Measurements from ENCODE around the gene EPS15. TPM values are rescaled to one million over a fixed set of nuclear protein-coding genes. Genes with fewer than 3 reads are reported as not detected.

The EPS15 gene
- total RNA-seq, 1 experiment from 2014 or later: 37.1 TPM

GRCh38 chr1:51444096-51444495 is 75.0 kb downstream of the EPS15 start (continued):
- TF ChIP-seq, protein P1, sequence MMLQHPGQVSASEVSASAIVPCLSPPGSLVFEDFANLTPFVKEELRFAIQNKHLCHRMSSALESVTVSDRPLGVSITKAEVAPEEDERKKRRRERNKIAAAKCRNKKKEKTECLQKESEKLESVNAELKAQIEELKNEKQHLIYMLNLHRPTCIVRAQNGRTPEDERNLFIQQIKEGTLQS (CRISPR knock-in tag; conservative IDR thresholded peaks at IDR 0.05): no peak
- TF ChIP-seq TCF7 (CRISPR knock-in tag; IDR thresholded peaks at IDR 0.05; ENCODE audit: low read depth): no peak
- TF ChIP-seq, protein P2, sequence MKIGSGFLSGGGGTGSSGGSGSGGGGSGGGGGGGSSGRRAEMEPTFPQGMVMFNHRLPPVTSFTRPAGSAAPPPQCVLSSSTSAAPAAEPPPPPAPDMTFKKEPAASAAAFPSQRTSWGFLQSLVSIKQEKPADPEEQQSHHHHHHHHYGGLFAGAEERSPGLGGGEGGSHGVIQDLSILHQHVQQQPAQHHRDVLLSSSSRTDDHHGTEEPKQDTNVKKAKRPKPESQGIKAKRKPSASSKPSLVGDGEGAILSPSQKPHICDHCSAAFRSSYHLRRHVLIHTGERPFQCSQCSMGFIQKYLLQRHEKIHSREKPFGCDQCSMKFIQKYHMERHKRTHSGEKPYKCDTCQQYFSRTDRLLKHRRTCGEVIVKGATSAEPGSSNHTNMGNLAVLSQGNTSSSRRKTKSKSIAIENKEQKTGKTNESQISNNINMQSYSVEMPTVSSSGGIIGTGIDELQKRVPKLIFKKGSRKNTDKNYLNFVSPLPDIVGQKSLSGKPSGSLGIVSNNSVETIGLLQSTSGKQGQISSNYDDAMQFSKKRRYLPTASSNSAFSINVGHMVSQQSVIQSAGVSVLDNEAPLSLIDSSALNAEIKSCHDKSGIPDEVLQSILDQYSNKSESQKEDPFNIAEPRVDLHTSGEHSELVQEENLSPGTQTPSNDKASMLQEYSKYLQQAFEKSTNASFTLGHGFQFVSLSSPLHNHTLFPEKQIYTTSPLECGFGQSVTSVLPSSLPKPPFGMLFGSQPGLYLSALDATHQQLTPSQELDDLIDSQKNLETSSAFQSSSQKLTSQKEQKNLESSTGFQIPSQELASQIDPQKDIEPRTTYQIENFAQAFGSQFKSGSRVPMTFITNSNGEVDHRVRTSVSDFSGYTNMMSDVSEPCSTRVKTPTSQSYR (CRISPR knock-in tag; IDR thresholded peaks at IDR 0.05): no peak
- TF ChIP-seq PRRX2 (CRISPR knock-in tag; IDR thresholded peaks at IDR 0.05): no peak
- TF ChIP-seq, protein P3, sequence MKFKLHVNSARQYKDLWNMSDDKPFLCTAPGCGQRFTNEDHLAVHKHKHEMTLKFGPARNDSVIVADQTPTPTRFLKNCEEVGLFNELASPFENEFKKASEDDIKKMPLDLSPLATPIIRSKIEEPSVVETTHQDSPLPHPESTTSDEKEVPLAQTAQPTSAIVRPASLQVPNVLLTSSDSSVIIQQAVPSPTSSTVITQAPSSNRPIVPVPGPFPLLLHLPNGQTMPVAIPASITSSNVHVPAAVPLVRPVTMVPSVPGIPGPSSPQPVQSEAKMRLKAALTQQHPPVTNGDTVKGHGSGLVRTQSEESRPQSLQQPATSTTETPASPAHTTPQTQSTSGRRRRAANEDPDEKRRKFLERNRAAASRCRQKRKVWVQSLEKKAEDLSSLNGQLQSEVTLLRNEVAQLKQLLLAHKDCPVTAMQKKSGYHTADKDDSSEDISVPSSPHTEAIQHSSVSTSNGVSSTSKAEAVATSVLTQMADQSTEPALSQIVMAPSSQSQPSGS (CRISPR knock-in tag; IDR thresholded peaks at IDR 0.05; ENCODE audit: borderline replicate concordance, low read depth): no peak

DNA sequence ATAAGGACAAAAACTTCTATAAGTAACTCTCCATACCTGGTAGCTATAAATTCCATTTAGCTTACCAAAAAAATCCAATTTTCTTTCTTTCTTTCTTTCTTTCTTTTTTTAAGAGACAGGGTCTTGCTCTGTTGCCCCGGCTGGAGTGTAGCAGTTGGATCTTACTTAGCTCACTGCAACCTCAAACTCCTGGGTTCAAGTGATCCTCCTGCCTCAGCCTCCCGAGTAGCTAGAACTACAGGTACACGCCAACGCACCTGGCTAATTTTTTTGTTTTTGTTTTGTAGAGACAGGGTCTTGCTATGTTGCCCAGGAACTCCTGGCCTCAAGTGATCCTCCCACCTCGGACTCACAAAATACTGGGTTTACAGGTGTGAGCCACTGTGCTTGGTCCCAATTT is 75.5 kb downstream of the EPS15 start:
- Mint-ChIP-seq H3K27ac (no peak overlapping the region), H3K36me3 (peaks cover 11% of the 10 kb centered on the region), H3K4me1 (no peaks in the 10 kb centered on the region), H3K27me3 (ENCODE audit: low read depth) (no peaks in the 10 kb centered on the region), H3K9me3 (no peaks in the 10 kb centered on the region), H3K4me3 (no peak overlapping the region)
- TF ChIP-seq FOXJ3 (CRISPR knock-in tag; IDR thresholded peaks at IDR 0.05; ENCODE audit: borderline replicate concordance) (no peak), ZNF512 (CRISPR knock-in tag; IDR thresholded peaks at IDR 0.05; ENCODE audit: borderline replicate concordance) (no peak), E2F4 (CRISPR knock-in tag; IDR thresholded peaks at IDR 0.05; ENCODE audit: borderline replicate concordance, low read depth) (no peak), MYBL2 (CRISPR knock-in tag; IDR thresholded peaks at IDR 0.05) (no peak), ZNF219 (CRISPR knock-in tag; IDR thresholded peaks at IDR 0.05; ENCODE audit: borderline replicate concordance) (no peak), IRF1 (CRISPR knock-in tag; IDR thresholded peaks at IDR 0.05) (no peak), JUN (CRISPR knock-in tag; IDR thresholded peaks at IDR 0.05) (no peak), ZNF121 (CRISPR knock-in tag; IDR thresholded peaks at IDR 0.05) (peak; percentile 69; the same call in 1 of the 2 replicates)
- TF ChIP-seq, protein P3 (CRISPR knock-in tag; IDR thresholded peaks at IDR 0.05; ENCODE audit: borderline replicate concordance, low read depth): no peak
- ChIA-PET POLR2A (no interaction called here), CTCF (no interaction called here)
- no peak for ATAC-seq
- no peak for DNase-seq (ENCODE audit: low spot score)

DNA sequence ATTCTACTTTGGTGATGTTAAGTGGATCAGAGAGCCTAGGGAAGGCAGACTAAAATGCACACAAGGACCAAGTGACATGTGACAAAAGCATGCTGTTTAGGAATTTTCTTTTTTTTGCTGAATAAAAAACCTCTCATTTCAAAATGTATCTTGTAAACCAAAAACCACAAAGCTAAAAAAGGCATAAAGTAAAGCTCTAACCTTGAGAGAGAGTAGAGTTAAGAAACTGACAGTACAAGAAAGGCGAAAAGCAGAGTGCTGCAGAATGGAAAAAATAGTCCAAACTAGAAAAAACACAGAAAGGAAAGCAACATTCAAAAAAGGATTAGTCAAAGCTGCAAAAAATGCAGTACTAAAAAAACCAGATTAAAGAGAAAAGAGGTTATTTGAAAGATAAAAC is 76.5 kb downstream of the EPS15 start:
- ATAC-seq: no peak
- Mint-ChIP-seq H3K27ac (no peak overlapping the region), H3K4me3 (no peak overlapping the region), H3K9me3 (no peaks in the 10 kb centered on the region), H3K27me3 (ENCODE audit: low read depth) (no peaks in the 10 kb centered on the region), H3K4me1 (no peaks in the 10 kb centered on the region), H3K36me3 (peaks cover 11% of the 10 kb centered on the region)
- DNase-seq (ENCODE audit: low spot score): no peak
- POLR2A ChIA-PET: no interaction called here
- CTCF ChIA-PET: no interaction called here
- no peak for TF ChIP-seq SP1 (CRISPR knock-in tag; conservative IDR thresholded peaks at IDR 0.05)
- no peak for TF ChIP-seq ZNF425 (CRISPR knock-in tag; conservative IDR thresholded peaks at IDR 0.05)
- TF ChIP-seq ZNF317 (CRISPR knock-in tag; IDR thresholded peaks at IDR 0.05; ENCODE audit: borderline replicate concordance, low read depth): no peak
- no peak for TF ChIP-seq SMAD4 (CRISPR knock-in tag; IDR thresholded peaks at IDR 0.05)
- TF ChIP-seq NR1H2 (CRISPR knock-in tag; IDR thresholded peaks at IDR 0.05): no peak
- no peak for TF ChIP-seq ELF4 (CRISPR knock-in tag; IDR thresholded peaks at IDR 0.05; ENCODE audit: low read depth)
- TF ChIP-seq ATF6 (CRISPR knock-in tag; IDR thresholded peaks at IDR 0.05): no peak
